Islet precursor cell (in vitro differentiated cells): ENCODE data around the gene SLC35E3.

Experiments
- DNase-seq: peaks from one replicate; pipeline ENCODE4 v3.0.0-alpha.2; 2018

SLC35E3 gene

DNA sequence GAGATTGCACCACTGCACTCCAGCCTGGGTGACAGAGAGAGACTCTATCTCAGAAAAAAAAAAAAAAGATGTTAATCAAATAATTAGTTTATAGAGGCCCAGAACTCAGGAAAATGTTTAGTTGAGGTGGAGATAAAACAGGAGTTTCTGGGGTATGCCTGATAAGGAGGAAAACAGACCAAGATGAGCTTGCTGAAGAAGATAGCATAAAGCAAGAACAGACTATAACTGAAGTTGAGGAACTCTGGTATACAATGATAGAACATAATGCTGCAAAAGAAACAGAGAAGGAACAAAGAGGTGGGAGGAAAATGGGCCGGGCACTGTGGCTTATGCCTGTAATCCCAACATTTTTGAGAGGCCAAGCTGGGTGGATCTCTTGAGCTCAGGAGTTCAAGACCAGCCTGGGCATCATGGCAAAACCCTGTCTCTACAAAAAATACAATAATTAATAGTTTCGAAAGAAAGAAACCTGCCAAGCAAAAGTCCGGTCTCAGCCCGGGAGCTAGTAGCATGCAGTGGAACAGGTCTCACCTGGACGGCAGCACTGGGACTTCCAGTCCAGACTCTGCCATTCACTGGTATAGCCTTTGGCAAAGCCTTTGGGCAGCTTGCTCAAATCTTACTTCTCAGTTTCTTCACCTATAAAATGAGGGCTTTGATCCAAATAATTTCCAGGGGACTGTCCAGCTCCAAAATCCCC is 25.4 kb downstream of the SLC35E3 start:
- DNase-seq, result no peak

DNA sequence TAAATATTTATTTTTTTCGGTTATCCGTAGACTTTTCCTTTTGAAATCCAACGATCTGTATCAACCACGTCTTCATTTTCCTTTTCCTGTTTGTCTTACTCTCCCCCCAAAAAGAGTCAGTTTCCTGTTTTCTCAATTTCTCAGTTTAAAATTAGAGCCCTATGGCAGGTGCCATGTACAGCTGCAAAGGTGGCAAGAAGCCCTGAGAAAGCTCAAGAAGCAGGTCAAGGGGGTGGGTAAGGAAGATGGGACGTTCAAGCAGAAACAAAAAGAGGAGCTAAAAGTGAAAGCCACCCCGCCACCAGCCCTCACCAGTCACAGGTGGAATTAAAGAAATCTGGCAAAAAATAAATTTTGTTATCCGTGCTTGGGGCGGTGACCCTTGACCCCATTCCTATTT is 26.7 kb downstream of the SLC35E3 start:
- no peak for DNase-seq

GRCh38 chr12:68773582-68773981 is 27.6 kb downstream of the SLC35E3 start:
- no peak for DNase-seq

DNA sequence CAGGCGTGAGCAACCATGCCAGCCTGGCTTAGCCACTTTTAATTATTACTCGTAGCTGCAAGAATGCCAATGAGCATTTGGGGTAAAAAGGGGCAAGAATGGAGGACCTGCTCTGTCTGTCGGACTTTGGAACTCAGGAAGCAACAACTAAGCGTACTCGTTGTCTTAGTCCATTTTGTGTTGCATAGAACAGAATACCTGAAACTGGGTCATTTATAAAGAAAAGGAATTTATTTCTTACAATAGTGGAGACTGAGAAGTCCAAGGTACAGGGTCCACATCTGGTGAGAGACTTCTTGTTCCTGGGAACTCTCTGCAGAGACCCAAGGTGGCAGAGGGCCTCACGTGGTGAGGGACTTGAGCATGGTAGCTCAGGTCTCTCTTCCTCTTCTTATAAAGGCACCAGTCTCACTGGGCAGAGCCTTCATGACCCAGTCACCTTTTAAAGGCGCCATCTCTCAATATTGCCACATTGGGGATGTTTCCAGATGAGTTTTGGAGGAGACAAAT is 29.2 kb downstream of the SLC35E3 start:
- DNase-seq, result no peak

- no peak for DNase-seq
These were observed 31.1 kb downstream of the SLC35E3 start for GRCh38 chr12:68776976-68777610.

- no peak for DNase-seq
These were observed 33.3 kb downstream of the SLC35E3 start for GRCh38 chr12:68779280-68779679.

- peak; percentile 94 for DNase-seq
These were observed 34.8 kb downstream of the SLC35E3 start for GRCh38 chr12:68780731-68781130.

- DNase-seq, result no peak
These were observed 35.8 kb downstream of the SLC35E3 start for GRCh38 chr12:68781728-68782127.

DNA sequence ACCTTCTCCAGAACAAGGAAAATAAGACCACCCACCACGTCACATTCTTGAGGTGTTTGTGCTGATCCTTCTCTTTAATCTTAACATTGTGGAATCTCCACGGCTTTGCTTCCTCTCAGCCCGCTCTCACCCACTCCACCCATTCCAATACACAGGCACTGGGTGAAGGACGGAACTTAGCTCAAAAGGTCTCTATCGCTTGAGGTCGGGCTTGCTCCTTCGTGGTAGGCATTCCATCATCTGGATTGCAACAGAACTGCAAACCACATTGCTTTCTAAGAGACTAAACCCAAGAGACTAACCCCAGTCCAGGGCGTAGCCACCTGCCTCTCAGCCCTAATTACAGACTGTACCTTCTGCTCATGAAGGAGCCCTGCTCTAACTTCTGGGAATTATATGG is 38.0 kb downstream of the SLC35E3 start:
- DNase-seq, result peak; percentile 70

GRCh38 chr12:68785358-68785757 is 39.4 kb downstream of the SLC35E3 start:
- DNase-seq, result no peak

GRCh38 chr12:68785823-68786222 is 39.8 kb downstream of the SLC35E3 start:
- no peak for DNase-seq

DNA sequence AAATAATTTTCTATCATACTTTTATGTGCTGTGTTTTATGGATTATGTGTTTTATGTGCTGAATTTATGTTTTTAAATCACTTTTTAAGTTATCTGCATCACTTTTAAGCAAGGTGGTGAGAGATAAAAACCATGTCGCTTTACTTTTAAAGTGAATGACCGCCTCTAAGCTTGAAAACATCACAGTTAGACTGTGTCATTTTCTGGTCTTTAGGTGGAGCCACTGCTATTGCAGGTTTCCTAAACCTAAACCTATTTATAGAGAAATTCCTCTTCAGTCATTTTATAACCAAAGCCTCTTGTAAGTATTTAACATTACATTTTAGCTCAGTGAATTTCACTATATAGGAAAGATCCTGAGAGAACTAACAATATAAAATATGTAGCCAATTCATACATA is 41.0 kb downstream of the SLC35E3 start:
- no peak for DNase-seq

DNA sequence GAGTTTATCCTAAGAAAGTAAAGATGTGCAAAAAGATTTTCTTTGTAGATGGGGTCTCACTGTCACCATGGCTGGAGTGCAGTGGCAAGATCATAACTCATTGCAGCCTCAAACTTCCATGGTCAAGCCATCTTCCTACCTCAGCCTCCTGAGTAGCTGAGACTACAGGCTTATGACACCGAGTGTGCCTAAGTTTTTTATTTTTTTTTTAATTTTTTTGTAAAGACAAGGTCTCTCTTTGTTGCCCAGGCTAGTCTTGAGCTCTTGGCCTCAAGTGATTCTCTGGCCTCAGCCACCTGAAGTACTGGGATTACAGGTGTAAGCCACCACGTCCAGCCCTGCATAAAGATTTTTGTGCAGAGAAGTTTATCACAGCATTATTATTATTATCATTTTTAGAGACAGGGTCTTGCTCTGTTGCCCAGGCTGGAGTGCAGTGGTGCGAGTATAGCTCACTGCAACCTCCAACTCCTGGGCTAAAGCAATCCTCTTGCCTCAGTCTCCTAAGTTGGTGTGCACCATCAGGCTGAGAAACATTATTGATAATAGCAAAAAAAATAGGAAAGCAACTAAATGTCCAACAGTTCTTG is 42.7 kb downstream of the SLC35E3 start:
- no peak for DNase-seq

GRCh38 chr12:68789144-68789878 is 43.3 kb downstream of the SLC35E3 start:
- DNase-seq, result no peak

GRCh38 chr12:68790081-68790951 is 44.3 kb downstream of the SLC35E3 start:
- DNase-seq, result no peak

DNA sequence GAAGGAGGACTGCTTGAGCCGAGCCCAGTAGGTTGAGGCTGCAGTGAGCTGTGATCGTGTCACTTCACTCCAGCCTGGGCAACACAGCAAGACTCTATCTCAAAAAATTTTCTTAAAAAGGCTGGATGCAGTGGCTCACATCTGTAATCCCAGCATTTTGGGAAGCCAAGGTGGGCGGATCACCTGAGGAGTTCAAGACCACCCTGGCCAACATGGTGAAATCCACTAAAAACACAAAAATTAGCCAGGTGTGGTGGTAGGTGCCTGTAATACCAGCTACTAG is 44.9 kb downstream of the SLC35E3 start:
- no peak for DNase-seq

DNA sequence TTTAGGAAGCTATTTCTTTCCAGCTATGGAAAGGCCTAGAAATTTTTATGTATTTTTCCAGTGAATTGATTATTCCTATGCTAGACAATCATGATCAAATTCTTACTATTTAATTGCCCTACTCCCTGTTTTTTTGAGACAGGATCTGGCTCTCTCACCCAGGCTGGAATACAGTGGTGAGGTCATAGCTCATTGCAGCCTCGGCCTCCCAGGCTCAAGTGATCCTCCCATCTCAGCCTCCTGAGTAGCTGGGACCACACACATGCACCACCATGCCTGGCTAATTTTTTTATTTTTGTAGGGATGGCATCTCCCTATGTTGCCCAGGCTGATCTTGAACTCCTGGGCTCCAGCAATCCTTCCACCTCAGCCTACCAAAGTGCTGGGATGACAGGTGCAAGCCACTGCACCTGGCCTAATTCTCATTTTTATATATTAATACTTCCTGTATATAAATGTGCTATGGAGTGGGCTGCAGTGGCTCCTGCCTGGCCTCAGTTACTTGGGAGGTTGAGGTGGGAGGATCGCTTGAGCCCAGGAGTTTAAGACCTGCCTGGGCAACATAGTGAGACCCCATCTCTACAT is 46.0 kb downstream of the SLC35E3 start:
- DNase-seq, result no peak

- DNase-seq, result no peak
These were observed 47.0 kb downstream of the SLC35E3 start for GRCh38 chr12:68792952-68793351.

GRCh38 chr12:68793436-68793835 is 47.5 kb downstream of the SLC35E3 start:
- no peak for DNase-seq

DNA sequence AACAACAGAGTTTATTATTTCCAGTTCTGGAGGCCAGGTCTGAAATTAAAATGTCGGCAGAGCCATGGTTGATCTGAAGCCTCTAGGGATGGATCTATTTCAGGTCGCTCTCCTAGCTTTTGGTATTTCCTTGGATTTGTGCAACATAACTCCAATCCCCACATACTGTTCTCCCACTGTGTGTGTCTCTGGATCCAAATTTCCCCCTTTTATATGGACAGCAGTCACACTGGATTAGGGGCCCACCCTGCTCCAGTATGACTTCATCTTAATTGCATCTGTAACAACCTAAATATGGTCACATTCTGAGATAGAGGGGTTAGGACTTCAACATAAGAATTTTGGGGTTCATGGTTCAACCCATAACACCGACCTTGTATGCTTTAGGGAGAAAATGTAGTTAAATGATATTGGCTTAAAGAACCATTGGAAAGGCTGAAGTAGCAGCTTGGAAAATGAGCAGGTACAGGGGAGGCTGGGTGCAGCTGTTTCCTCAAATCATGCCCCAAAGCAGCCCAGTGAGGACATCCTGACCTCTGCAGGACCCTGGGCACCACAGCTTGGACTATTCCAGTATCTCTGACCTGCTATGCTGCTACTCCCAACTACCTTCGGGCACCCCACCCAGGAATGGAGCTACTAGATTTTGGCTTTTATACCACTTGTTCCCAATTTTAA is 48.1 kb downstream of the SLC35E3 start:
- no peak for DNase-seq

DNA sequence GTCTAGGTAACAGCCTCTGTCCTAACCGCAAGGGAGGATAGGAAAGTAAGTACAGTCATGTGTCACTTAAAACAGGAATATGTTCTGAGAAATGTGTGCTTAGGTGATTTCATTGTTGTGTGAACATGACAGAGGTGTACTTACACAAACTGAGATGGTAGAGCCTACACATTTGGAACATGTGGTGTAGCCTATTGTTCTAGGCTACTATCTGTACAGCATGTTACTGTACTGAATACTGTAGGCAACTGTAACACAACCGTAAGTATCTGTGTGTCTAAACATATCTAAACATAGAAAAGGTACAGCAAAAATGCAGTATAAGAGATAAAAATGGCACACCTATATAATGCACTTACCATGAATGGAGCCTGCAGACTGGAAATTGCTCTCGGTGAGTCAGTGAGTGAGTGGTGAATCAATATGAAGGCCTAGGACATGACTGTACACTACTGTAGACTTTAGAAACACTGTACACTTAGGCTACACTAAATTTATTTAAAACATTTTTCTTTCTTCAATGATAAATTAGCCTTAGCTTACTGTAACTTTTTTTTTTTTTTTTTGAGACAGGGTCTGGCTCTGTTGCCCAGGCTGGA is 48.8 kb downstream of the SLC35E3 start:
- DNase-seq, result no peak
